ENCODE results near the gene ZMIZ1. TPM values are rescaled to one million over a fixed set of nuclear protein-coding genes. Genes with fewer than 3 reads are reported as not detected.

Gene ZMIZ1
- total and polyA plus RNA-seq, 4 donors, result 18.3 to 80.2 (median 42.6) TPM

DNA sequence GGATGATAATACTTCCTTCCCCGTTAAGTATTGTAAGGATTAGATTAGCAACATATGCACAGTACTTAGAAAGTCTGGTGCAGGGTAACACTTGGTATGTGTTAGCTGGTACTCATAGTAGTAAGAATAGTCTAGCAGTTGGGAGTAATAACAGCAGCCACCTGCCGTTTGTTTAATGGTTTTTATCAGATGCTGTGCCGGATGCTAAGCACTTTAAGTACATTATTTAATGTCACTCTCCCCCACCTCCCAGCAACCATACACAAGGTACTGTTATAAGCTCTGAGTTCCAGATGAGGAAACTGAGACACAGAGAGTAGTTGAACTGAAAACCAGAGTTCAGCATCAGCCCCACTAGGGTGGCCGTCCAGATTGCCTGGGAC, 60.1 kb downstream of the ZMIZ1 start:
- peaks cover 0 to 30% (median 17%) of the 10 kb centered on the region in 4 donors for H3K36me3 ChIP-seq (ENCODE audit: control insufficient read depth in 4 of 4, insufficient read depth in 4 of 4, low read length in 4 of 4)
- H3K9me3 ChIP-seq (ENCODE audit: control insufficient read depth in 4 of 4, insufficient read depth in 3 of 4, low read length in 3 of 4), result no peaks in the 10 kb centered on the region
- no peak overlapping the region for H3K9ac ChIP-seq (ENCODE audit: insufficient read depth in 1 of 2, low read length in 2 of 2)
- TF ChIP-seq, protein P1, sequence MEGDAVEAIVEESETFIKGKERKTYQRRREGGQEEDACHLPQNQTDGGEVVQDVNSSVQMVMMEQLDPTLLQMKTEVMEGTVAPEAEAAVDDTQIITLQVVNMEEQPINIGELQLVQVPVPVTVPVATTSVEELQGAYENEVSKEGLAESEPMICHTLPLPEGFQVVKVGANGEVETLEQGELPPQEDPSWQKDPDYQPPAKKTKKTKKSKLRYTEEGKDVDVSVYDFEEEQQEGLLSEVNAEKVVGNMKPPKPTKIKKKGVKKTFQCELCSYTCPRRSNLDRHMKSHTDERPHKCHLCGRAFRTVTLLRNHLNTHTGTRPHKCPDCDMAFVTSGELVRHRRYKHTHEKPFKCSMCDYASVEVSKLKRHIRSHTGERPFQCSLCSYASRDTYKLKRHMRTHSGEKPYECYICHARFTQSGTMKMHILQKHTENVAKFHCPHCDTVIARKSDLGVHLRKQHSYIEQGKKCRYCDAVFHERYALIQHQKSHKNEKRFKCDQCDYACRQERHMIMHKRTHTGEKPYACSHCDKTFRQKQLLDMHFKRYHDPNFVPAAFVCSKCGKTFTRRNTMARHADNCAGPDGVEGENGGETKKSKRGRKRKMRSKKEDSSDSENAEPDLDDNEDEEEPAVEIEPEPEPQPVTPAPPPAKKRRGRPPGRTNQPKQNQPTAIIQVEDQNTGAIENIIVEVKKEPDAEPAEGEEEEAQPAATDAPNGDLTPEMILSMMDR (IDR thresholded peaks at IDR 0.05; ENCODE audit: control extremely low read depth, extremely low read depth), result no peak
- DNase-seq (no peak), ATAC-seq (ENCODE audit: insufficient read depth, low FRiP score) (no peak)
- no peak overlapping the region for H3K4me3 ChIP-seq
- 31 to 39% methylated on average over 4 of the region's 4 CpGs for WGBS, 2 donors
- peak overlapping the region; percentile 47 to 54 for H3K27ac ChIP-seq (ENCODE audit: low read depth in 1 of 2, low read length in 1 of 2)
- H3K27me3 ChIP-seq (ENCODE audit: control insufficient read depth in 3 of 3, insufficient read depth in 3 of 3, low read length in 2 of 3), result no peaks in the 10 kb centered on the region
- H3K4me1 ChIP-seq (ENCODE audit: control insufficient read depth in 5 of 5, insufficient read depth in 5 of 5, low read length in 5 of 5), result peaks cover 12 to 53% (median 20%) of the 10 kb centered on the region in 5 donors

DNA sequence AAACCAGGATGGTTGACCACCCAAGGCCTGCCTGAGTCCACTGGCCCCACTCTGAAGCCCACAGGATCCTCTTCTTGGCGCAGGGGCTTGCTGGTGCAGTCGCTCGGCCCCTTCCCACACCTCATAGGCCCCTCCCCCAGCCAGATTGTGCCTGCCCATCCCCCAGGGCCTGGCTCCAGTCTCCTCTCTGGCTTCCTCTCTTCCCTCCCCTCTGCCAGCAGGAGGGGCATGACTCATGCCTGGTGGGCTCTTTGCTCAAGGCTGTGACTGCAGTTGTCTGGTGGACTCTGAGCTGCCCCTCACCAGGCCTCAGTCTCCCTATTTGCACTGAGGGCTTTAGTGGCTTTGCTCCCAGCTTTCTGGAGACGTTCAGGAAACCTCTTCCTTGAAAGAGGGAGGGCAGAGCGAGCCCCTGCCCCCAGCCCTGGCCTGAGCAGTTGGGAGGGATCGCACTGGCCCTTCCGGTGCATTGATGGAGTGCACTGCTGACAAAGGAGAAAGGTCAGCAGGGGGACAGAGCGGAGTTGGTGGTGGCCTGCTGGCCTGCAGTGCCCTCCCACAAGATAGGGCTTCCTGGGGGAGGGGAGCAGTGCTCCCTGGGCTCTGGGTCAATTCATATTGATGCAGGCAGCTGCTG, 60.7 kb downstream of the ZMIZ1 start:
- peak overlapping the region; percentile 47 to 54 for H3K27ac ChIP-seq (ENCODE audit: low read depth in 1 of 2, low read length in 1 of 2)
- DNase-seq (peak; percentile 63 to 71 (median 69)), ATAC-seq (ENCODE audit: insufficient read depth, low FRiP score) (no peak)
- no peak overlapping the region for H3K9ac ChIP-seq (ENCODE audit: insufficient read depth in 1 of 2, low read length in 2 of 2)
- H3K4me1 ChIP-seq (ENCODE audit: control insufficient read depth in 5 of 5, insufficient read depth in 5 of 5, low read length in 5 of 5), result peaks cover 14 to 54% (median 25%) of the 10 kb centered on the region in 5 donors
- H3K4me3 ChIP-seq, result no peak overlapping the region
- TF ChIP-seq, protein P1 (IDR thresholded peaks at IDR 0.05; ENCODE audit: control extremely low read depth, extremely low read depth), result no peak
- WGBS, 2 donors, result 51 to 54% methylated on average over 8 of the region's 8 CpGs
- H3K9me3 ChIP-seq (ENCODE audit: control insufficient read depth in 4 of 4, insufficient read depth in 3 of 4, low read length in 3 of 4), result no peaks in the 10 kb centered on the region
- H3K27me3 ChIP-seq (ENCODE audit: control insufficient read depth in 3 of 3, insufficient read depth in 3 of 3, low read length in 2 of 3), result no peaks in the 10 kb centered on the region
- H3K36me3 ChIP-seq (ENCODE audit: control insufficient read depth in 4 of 4, insufficient read depth in 4 of 4, low read length in 4 of 4), result peaks cover 0 to 30% (median 14%) of the 10 kb centered on the region in 4 donors

DNA sequence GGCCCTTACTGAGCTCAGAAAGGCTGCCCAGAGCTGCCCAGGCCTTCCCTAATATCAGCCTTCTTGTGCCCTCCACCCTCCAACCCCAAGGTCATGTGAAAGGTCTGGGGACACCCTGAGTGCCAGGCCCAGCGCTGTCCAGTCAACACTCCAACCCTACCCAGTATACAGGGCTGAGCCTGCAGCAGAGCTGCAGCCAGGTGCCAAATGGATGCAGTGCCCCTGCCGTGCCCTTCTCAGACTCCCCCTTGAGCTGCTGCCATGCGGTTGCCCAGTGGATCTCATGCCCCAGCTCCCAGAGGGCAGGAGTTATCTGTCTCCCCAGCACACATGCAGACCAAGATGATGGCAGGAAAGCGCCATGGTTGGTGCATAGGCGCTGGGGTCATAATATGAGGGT, 61.5 kb downstream of the ZMIZ1 start:
- DNase-seq (no peak), ATAC-seq (ENCODE audit: insufficient read depth, low FRiP score) (no peak)
- WGBS, 2 donors, result 91% methylated on average over 5 of the region's 5 CpGs
- no peak overlapping the region for H3K9ac ChIP-seq (ENCODE audit: insufficient read depth in 1 of 2, low read length in 2 of 2)
- TF ChIP-seq, protein P1 (IDR thresholded peaks at IDR 0.05; ENCODE audit: control extremely low read depth, extremely low read depth), result no peak
- peaks cover 0 to 26% (median 11%) of the 10 kb centered on the region in 4 donors for H3K36me3 ChIP-seq (ENCODE audit: control insufficient read depth in 4 of 4, insufficient read depth in 4 of 4, low read length in 4 of 4)
- H3K4me3 ChIP-seq, result no peak overlapping the region
- peaks cover 14 to 57% (median 25%) of the 10 kb centered on the region in 5 donors for H3K4me1 ChIP-seq (ENCODE audit: control insufficient read depth in 5 of 5, insufficient read depth in 5 of 5, low read length in 5 of 5)
- H3K9me3 ChIP-seq (ENCODE audit: control insufficient read depth in 4 of 4, insufficient read depth in 3 of 4, low read length in 3 of 4), result no peaks in the 10 kb centered on the region
- H3K27ac ChIP-seq (ENCODE audit: low read depth in 1 of 2, low read length in 1 of 2), result peak overlapping the region in 1 of 2 donors; percentile 47
- H3K27me3 ChIP-seq (ENCODE audit: control insufficient read depth in 3 of 3, insufficient read depth in 3 of 3, low read length in 2 of 3), result no peaks in the 10 kb centered on the region

Measured in lung (tissue), 12 donors.